K562 (cell line): ENCODE results near the gene PRR14. TPM values are rescaled to one million over a fixed set of nuclear protein-coding genes. Genes with fewer than 3 reads are reported as not detected.

Source experiments
- CXXC5 ChIP-seq: fragments of 250-450 bp; sonication (Bioruptor Pico); IDR thresholded peaks from 2 replicates; pipeline ENCODE4 v1.8.0; 2022; ENCODE audit warnings: inconsistent platforms, mild to moderate bottlenecking, moderate library complexity
- EGR1 ChIP-seq: fragments of 450-650 bp; conservative IDR thresholded peaks from 2 replicates; pipeline ENCODE4 v1.6.1; 2017; ENCODE audit warnings: mild to moderate bottlenecking
- ETS2 ChIP-seq: IDR thresholded peaks from 2 replicates; pipeline ENCODE4 v1.6.1; 2016; ENCODE audit warnings: borderline replicate concordance, missing genetic modification characterization, mild to moderate bottlenecking, moderate library complexity, missing compliant biosample characterization; ENCODE audit not compliant: poor library complexity, severe bottlenecking
- EZH2 ChIP-seq: IDR thresholded peaks from 2 replicates; pipeline ENCODE4 v1.6.1; 2012; ENCODE audit warnings: low read depth, mild to moderate bottlenecking, inconsistent platforms, low read length, borderline replicate concordance
- FIP1L1 ChIP-seq: fragments of 200-400 bp; formaldehyde crosslinking; IDR thresholded peaks from 2 replicates; pipeline ENCODE4 v1.6.1; 2018; ENCODE audit warnings: mild to moderate bottlenecking, low read depth, low read length; ENCODE audit not compliant: poor library complexity, severe bottlenecking
- GATAD2A ChIP-seq: fragments of 450-650 bp; IDR thresholded peaks from 2 replicates; pipeline ENCODE4 v1.6.1; 2017
- HDAC6 ChIP-seq: IDR thresholded peaks from 2 replicates; pipeline ENCODE4 v1.6.1; 2012; ENCODE audit warnings: low read depth, mild to moderate bottlenecking, control low read depth, inconsistent platforms, low read length, moderate library complexity
- NELFE ChIP-seq: IDR thresholded peaks from 2 replicates; pipeline ENCODE4 v1.6.1; 2011; ENCODE audit warnings: mild to moderate bottlenecking; ENCODE audit not compliant: insufficient read depth, insufficient read length
- NFRKB ChIP-seq: fragments of 450-650 bp; IDR thresholded peaks from 2 replicates; pipeline ENCODE4 v1.6.1; 2016; ENCODE audit warnings: low read depth
- RBFOX2 ChIP-seq: fragments of 200-400 bp; formaldehyde crosslinking; IDR thresholded peaks from 2 replicates; pipeline ENCODE4 v1.6.1; 2017; ENCODE audit warnings: low read depth, mild to moderate bottlenecking, low read length, moderate library complexity
- RBM17 ChIP-seq: fragments of 200-400 bp; formaldehyde crosslinking; IDR thresholded peaks from 2 replicates; pipeline ENCODE4 v1.6.1; 2017; ENCODE audit warnings: low read depth, mild to moderate bottlenecking, low read length, borderline replicate concordance
- RBM22 ChIP-seq: fragments of 200-400 bp; formaldehyde crosslinking; IDR thresholded peaks from 2 replicates; pipeline ENCODE4 v1.6.1; 2018; ENCODE audit warnings: low read length, low read depth; ENCODE audit not compliant: poor library complexity, severe bottlenecking
- SMAD4 ChIP-seq: fragments of 250-450 bp; sonication (Bioruptor Pico); conservative IDR thresholded peaks from 2 replicates; pipeline ENCODE4 v1.8.0; 2021; ENCODE audit warnings: inconsistent platforms, mild to moderate bottlenecking, moderate library complexity
- TAF1 ChIP-seq: IDR thresholded peaks from 2 replicates; pipeline ENCODE4 v1.6.1; 2011; ENCODE audit warnings: mild to moderate bottlenecking, low read length, moderate library complexity; ENCODE audit not compliant: insufficient read depth, control insufficient read depth, severe bottlenecking; ENCODE audit errors: extremely low read depth
- ZNF707 ChIP-seq: fragments of 250-450 bp; sonication (Bioruptor Pico); conservative IDR thresholded peaks from 2 replicates; pipeline ENCODE4 v1.8.0; 2022; ENCODE audit warnings: inconsistent platforms, mild to moderate bottlenecking, moderate library complexity
- polyA plus RNA-seq, 8 experiments: library from polyadenylated mRNA; depleted of rRNA in 4 of 8; stranded (reverse) in 5 of 8; unstranded in 3 of 8; fragments of >200 nt; fragmentation: Nextera tagmentation in 2 of 8; fragmentation: Illumina TruSeq in 1 of 8; extraction: Ambion mirVana in 2 of 8; extraction: Trizol in 1 of 8; gene quantifications; 2 replicates each; pipeline versions ENCODE4 v1.2.1 to v1.2.3, GENCODE V29; 2011 to 2014; ENCODE audit warnings: inconsistent platforms in 1 of 8, missing spikeins in 1 of 8
- total RNA-seq, 7 experiments: library from RNA; depleted of rRNA in 6 of 7; stranded (reverse); fragments of >200 nt in 6 of 7; fragmentation: Illumina TruSeq in 2 of 7; extraction: Trizol in 2 of 7; gene quantifications; 2 replicates each; pipeline versions ENCODE4 v1.2.1 to v1.2.3, GENCODE V29; 2011 to 2021; ENCODE audit warnings: low replicate concordance in 1 of 7
- TF ChIP-seq, protein P1 (sequence below): fragments of 150-350 bp; conservative IDR thresholded peaks from 2 replicates; pipeline ENCODE4 v1.6.1; 2014; ENCODE audit warnings: low read length
- TF ChIP-seq, protein P2 (sequence below): IDR thresholded peaks from 2 replicates; pipeline ENCODE4 v1.6.1; 2011; ENCODE audit warnings: borderline replicate concordance, low read depth, mild to moderate bottlenecking, moderate library complexity, low read length; ENCODE audit not compliant: insufficient read depth, poor library complexity, severe bottlenecking
- TF ChIP-seq, protein P3 (sequence below): sonication (generic); formaldehyde crosslinking; IDR thresholded peaks from 2 replicates; pipeline ENCODE4 v1.8.0; 2023; ENCODE audit warnings: mild to moderate bottlenecking, missing genetic modification reagents

Gene PRR14
- total and polyA plus RNA-seq, 9 of the 15 experiments (the other 6 are each of a cell fraction or from before 2014, with no cell fraction given) = 2.2 to 63.1 (median 11.5) TPM

GRCh38 chr16:30658731-30659506 lies 8.2 kb downstream of the PRR14 start (continued):
- TF ChIP-seq HDAC6 (no peak), NFRKB (no peak), EZH2 (no peak), ETS2 (tag) (no peak), RBFOX2 (peak; percentile 58), RBM17 (no peak), GATAD2A (no peak), CXXC5 (CRISPR knock-in tag) (peak; percentile 74), NELFE (no peak), FIP1L1 (peak; percentile 32), ZNF707 (CRISPR knock-in tag) (no peak), SMAD4 (CRISPR knock-in tag) (peak; percentile 84), EGR1 (no peak), TAF1 (peak; percentile 35), RBM22 (no peak)
- TF ChIP-seq, protein P1, sequence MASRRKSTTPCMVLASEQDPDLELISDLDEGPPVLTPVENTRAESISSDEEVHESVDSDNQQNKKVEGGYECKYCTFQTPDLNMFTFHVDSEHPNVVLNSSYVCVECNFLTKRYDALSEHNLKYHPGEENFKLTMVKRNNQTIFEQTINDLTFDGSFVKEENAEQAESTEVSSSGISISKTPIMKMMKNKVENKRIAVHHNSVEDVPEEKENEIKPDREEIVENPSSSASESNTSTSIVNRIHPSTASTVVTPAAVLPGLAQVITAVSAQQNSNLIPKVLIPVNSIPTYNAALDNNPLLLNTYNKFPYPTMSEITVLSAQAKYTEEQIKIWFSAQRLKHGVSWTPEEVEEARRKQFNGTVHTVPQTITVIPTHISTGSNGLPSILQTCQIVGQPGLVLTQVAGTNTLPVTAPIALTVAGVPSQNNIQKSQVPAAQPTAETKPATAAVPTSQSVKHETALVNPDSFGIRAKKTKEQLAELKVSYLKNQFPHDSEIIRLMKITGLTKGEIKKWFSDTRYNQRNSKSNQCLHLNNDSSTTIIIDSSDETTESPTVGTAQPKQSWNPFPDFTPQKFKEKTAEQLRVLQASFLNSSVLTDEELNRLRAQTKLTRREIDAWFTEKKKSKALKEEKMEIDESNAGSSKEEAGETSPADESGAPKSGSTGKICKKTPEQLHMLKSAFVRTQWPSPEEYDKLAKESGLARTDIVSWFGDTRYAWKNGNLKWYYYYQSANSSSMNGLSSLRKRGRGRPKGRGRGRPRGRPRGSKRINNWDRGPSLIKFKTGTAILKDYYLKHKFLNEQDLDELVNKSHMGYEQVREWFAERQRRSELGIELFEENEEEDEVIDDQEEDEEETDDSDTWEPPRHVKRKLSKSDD = 0 out of 2 replicates have a peak, but pooled peaks have one; percentile 63
- TF ChIP-seq, protein P2, sequence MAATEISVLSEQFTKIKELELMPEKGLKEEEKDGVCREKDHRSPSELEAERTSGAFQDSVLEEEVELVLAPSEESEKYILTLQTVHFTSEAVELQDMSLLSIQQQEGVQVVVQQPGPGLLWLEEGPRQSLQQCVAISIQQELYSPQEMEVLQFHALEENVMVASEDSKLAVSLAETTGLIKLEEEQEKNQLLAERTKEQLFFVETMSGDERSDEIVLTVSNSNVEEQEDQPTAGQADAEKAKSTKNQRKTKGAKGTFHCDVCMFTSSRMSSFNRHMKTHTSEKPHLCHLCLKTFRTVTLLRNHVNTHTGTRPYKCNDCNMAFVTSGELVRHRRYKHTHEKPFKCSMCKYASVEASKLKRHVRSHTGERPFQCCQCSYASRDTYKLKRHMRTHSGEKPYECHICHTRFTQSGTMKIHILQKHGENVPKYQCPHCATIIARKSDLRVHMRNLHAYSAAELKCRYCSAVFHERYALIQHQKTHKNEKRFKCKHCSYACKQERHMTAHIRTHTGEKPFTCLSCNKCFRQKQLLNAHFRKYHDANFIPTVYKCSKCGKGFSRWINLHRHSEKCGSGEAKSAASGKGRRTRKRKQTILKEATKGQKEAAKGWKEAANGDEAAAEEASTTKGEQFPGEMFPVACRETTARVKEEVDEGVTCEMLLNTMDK = peak; percentile 96
- TF ChIP-seq, protein P3, sequence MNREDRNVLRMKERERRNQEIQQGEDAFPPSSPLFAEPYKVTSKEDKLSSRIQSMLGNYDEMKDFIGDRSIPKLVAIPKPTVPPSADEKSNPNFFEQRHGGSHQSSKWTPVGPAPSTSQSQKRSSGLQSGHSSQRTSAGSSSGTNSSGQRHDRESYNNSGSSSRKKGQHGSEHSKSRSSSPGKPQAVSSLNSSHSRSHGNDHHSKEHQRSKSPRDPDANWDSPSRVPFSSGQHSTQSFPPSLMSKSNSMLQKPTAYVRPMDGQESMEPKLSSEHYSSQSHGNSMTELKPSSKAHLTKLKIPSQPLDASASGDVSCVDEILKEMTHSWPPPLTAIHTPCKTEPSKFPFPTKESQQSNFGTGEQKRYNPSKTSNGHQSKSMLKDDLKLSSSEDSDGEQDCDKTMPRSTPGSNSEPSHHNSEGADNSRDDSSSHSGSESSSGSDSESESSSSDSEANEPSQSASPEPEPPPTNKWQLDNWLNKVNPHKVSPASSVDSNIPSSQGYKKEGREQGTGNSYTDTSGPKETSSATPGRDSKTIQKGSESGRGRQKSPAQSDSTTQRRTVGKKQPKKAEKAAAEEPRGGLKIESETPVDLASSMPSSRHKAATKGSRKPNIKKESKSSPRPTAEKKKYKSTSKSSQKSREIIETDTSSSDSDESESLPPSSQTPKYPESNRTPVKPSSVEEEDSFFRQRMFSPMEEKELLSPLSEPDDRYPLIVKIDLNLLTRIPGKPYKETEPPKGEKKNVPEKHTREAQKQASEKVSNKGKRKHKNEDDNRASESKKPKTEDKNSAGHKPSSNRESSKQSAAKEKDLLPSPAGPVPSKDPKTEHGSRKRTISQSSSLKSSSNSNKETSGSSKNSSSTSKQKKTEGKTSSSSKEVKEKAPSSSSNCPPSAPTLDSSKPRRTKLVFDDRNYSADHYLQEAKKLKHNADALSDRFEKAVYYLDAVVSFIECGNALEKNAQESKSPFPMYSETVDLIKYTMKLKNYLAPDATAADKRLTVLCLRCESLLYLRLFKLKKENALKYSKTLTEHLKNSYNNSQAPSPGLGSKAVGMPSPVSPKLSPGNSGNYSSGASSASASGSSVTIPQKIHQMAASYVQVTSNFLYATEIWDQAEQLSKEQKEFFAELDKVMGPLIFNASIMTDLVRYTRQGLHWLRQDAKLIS = peak; percentile 62; the same call in 1 of the 2 replicates
